Measurements from ENCODE around the gene RAB6C.
"Not testable (repeated sequence)": the region's sequence is repeated elsewhere in the genome, so short reads cannot be mapped to it uniquely, and the experiment has no call there.

Gene RAB6C

GRCh38 chr2:129979629-129980155, at the start of gene RAB6C:
Gene RAB6C, plus strand, starts transcription at chr2:129979666. Its CDS starts 450 bp downstream, at chr2:129980116.
- DNase-seq (ENCODE audit: low spot score): peak; percentile 49

GRCh38 chr2:129930451-129930850, 49.0 kb upstream of the RAB6C start:
- DNase-seq (ENCODE audit: low spot score): no peak

GRCh38 chr2:129933387-129933786, 46.1 kb upstream of the RAB6C start:
- DNase-seq (ENCODE audit: low spot score): not testable (repeated sequence)

- no peak for DNase-seq (ENCODE audit: low spot score)
Observed at GRCh38 chr2:129934044-129934822, 45.2 kb upstream of the RAB6C start.

GRCh38 chr2:129935118-129935517, 44.3 kb upstream of the RAB6C start:
- DNase-seq (ENCODE audit: low spot score): no peak

GRCh38 chr2:129936334-129936934, 43.0 kb upstream of the RAB6C start:
- DNase-seq (ENCODE audit: low spot score): no peak

GRCh38 chr2:129938850-129939471, 40.5 kb upstream of the RAB6C start:
- peak; percentile 81 for DNase-seq (ENCODE audit: low spot score)

- DNase-seq (ENCODE audit: low spot score): not testable (repeated sequence)
Observed at GRCh38 chr2:129943456-129943855, 36.0 kb upstream of the RAB6C start.

GRCh38 chr2:129945557-129945956, 33.9 kb upstream of the RAB6C start:
- no peak for DNase-seq (ENCODE audit: low spot score)

GRCh38 chr2:129947712-129948111, 31.8 kb upstream of the RAB6C start:
- not testable (repeated sequence) for DNase-seq (ENCODE audit: low spot score)

GRCh38 chr2:129956171-129956570, 23.3 kb upstream of the RAB6C start:
- DNase-seq (ENCODE audit: low spot score): not testable (repeated sequence)

- no peak for DNase-seq (ENCODE audit: low spot score)
Observed at GRCh38 chr2:129957891-129958290, 21.6 kb upstream of the RAB6C start.

- not testable (repeated sequence) for DNase-seq (ENCODE audit: low spot score)
Observed at GRCh38 chr2:129958736-129959135, 20.7 kb upstream of the RAB6C start.

GRCh38 chr2:129968605-129969004, 10.9 kb upstream of the RAB6C start:
- DNase-seq (ENCODE audit: low spot score): not testable (repeated sequence)

- DNase-seq (ENCODE audit: low spot score): no peak
Observed at GRCh38 chr2:129975016-129975774, 4.3 kb upstream of the RAB6C start.

GRCh38 chr2:129976969-129977368, 2.5 kb upstream of the RAB6C start:
- DNase-seq (ENCODE audit: low spot score): not testable (repeated sequence)

GRCh38 chr2:129977986-129978385, 1.5 kb upstream of the RAB6C start:
- no peak for DNase-seq (ENCODE audit: low spot score)

- peak; percentile 55 for DNase-seq (ENCODE audit: low spot score)
Observed at GRCh38 chr2:129980246-129980645, 780 bp downstream of the RAB6C start.

- not testable (repeated sequence) for DNase-seq (ENCODE audit: low spot score)
Observed at GRCh38 chr2:129981689-129982088, 2.2 kb downstream of the RAB6C start.

- DNase-seq (ENCODE audit: low spot score): peak; percentile 50
Observed at GRCh38 chr2:129984426-129984825, 5.0 kb downstream of the RAB6C start.

GRCh38 chr2:129992415-129993006, 13.0 kb downstream of the RAB6C start:
- DNase-seq (ENCODE audit: low spot score): not testable (repeated sequence)

GRCh38 chr2:129993151-129993550, 13.7 kb downstream of the RAB6C start:
- not testable (repeated sequence) for DNase-seq (ENCODE audit: low spot score)
